Loucy (cell line): ENCODE data around the gene PRPS1.

Experiments used
- H2AFZ ChIP-seq: fragments of 200-600 bp; sonication (generic); 2 replicates; pipeline ENCODE4 v1.6.0; 2016; ENCODE audit warnings: antibody characterized with exemption, mild to moderate bottlenecking, low read length, moderate library complexity
- H3F3A ChIP-seq: fragments of 200-600 bp; 2 replicates; pipeline ENCODE4 v1.6.0; 2016; ENCODE audit warnings: antibody characterized with exemption, low read depth, mild to moderate bottlenecking
- H3K27me3 ChIP-seq: fragments of 200-600 bp; sonication (generic); 2 replicates; pipeline ENCODE4 v1.6.1; 2014; ENCODE audit warnings: low read length, mild to moderate bottlenecking; ENCODE audit not compliant: insufficient read depth, poor library complexity, severe bottlenecking
- H3K36me3 ChIP-seq: fragments of 200-600 bp; sonication (generic); 2 replicates; pipeline ENCODE4 v1.6.1; 2016; ENCODE audit warnings: low read length; ENCODE audit not compliant: insufficient read depth
- H3K4me1 ChIP-seq: fragments of 200-600 bp; sonication (generic); 2 replicates; pipeline ENCODE4 v1.5.1; 2014; ENCODE audit warnings: low read length, mild to moderate bottlenecking; ENCODE audit not compliant: insufficient read depth, poor library complexity, severe bottlenecking
- H3K4me2 ChIP-seq: fragments of 200-600 bp; sonication (generic); 2 replicates; pipeline ENCODE4 v1.6.0; 2014; ENCODE audit warnings: antibody characterized with exemption, low read length, low read depth, mild to moderate bottlenecking; ENCODE audit not compliant: poor library complexity, severe bottlenecking
- H3K4me3 ChIP-seq: fragments of 200-600 bp; sonication (generic); 2 replicates; pipeline ENCODE4 v1.5.1; 2014; ENCODE audit warnings: low read length, mild to moderate bottlenecking, mixed read lengths; ENCODE audit not compliant: poor library complexity, severe bottlenecking
- H3K79me2 ChIP-seq: fragments of 200-600 bp; sonication (generic); 2 replicates; pipeline ENCODE4 v1.6.1; 2014; ENCODE audit warnings: low read length; ENCODE audit not compliant: insufficient read depth
- H3K9ac ChIP-seq: fragments of 200-600 bp; sonication (generic); 2 replicates; pipeline ENCODE4 v1.6.0; 2014; ENCODE audit warnings: mild to moderate bottlenecking, low read depth, low read length, moderate library complexity; ENCODE audit not compliant: poor library complexity, severe bottlenecking
- H3K9me2 ChIP-seq: fragments of 200-600 bp; sonication (generic); replicated peaks from 2 replicates; pipeline ENCODE4 v1.6.1; 2016; ENCODE audit warnings: low read depth, low read length, mixed read lengths
- H3K9me3 ChIP-seq: fragments of 200-600 bp; sonication (generic); 2 replicates; pipeline ENCODE4 v1.6.1; 2014; ENCODE audit warnings: mild to moderate bottlenecking, antibody characterized with exemption, low read length, low read depth; ENCODE audit not compliant: insufficient read depth
- H4K20me1 ChIP-seq: fragments of 200-600 bp; sonication (generic); 2 replicates; pipeline ENCODE4 v1.6.0; 2014; ENCODE audit warnings: antibody characterized with exemption, low read length, mild to moderate bottlenecking; ENCODE audit not compliant: insufficient read depth, poor library complexity, severe bottlenecking
- EZH2phosphoT487 ChIP-seq: fragments of 200-600 bp; IDR thresholded peaks from 2 replicates; pipeline ENCODE4 v1.6.1; 2018; ENCODE audit warnings: antibody characterized with exemption, mild to moderate bottlenecking, moderate library complexity, borderline replicate concordance
- TF ChIP-seq, protein P1 (sequence below): fragments of 200-600 bp; sonication (generic); conservative IDR thresholded peaks from 2 replicates; pipeline ENCODE4 v1.5.1; 2014; ENCODE audit warnings: mild to moderate bottlenecking, antibody characterized with exemption, low read length

Gene PRPS1

DNA sequence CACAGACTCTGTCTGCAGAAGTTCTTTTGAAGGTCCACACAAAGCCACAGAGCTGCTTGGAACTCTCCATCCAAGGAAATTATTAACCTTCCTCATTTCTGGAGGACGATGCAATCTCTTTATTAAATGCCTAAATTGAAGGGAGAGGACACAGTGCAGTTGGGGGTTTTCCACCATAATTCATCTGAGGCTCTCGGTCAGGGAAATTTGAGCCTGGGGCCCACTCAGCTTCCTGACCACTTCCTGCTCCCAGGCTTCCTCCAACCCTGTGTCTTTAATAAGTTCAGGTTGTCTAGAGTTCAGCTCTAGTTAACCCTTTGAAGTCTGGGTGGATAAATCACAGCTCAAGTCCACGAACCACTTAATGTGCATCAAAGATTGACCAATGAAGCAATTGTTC lies 58.5 kb downstream of the PRPS1 start:
- Histone ChIP-seq H3K79me2 (peaks cover 70% of the 10 kb centered on the region), H2AFZ (no peak overlapping the region), H3K9me2 (no peaks in the 10 kb centered on the region), H3K4me1 (peaks cover 59% of the 10 kb centered on the region), H3K36me3 (no peaks in the 10 kb centered on the region; the same call in 1 of the 2 replicates), H3K9ac (peak overlapping the region; percentile 80), H3K4me2 (peak overlapping the region; percentile 82), H3K27me3 (no peaks in the 10 kb centered on the region), H3K4me3 (peak overlapping the region; percentile 46), H3K9me3 (no peaks in the 10 kb centered on the region), H4K20me1 (no peaks in the 10 kb centered on the region), H3F3A (no peaks in the 10 kb centered on the region)
- TF ChIP-seq EZH2phosphoT487, result no peak
- TF ChIP-seq, protein P1, sequence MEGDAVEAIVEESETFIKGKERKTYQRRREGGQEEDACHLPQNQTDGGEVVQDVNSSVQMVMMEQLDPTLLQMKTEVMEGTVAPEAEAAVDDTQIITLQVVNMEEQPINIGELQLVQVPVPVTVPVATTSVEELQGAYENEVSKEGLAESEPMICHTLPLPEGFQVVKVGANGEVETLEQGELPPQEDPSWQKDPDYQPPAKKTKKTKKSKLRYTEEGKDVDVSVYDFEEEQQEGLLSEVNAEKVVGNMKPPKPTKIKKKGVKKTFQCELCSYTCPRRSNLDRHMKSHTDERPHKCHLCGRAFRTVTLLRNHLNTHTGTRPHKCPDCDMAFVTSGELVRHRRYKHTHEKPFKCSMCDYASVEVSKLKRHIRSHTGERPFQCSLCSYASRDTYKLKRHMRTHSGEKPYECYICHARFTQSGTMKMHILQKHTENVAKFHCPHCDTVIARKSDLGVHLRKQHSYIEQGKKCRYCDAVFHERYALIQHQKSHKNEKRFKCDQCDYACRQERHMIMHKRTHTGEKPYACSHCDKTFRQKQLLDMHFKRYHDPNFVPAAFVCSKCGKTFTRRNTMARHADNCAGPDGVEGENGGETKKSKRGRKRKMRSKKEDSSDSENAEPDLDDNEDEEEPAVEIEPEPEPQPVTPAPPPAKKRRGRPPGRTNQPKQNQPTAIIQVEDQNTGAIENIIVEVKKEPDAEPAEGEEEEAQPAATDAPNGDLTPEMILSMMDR, result no peak

DNA sequence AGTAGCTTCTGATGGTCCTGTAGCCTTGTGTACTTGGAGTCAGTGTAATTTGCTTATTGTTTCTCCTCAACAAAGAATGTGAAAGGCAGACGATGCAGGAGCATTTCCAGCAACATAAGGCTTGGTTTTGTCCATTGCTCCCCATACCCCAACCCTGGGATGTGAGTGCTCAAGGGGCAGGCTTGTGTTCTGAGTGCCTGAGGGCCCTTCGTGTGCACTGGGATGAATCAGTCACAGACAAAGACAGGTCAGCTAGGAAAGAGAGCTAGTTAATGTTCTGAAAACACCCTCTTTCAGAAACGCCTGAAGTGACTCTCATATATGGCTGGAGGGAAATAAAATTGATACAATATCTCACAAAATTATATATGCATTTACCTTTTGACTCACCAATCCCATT lies 59.1 kb downstream of the PRPS1 start:
- no peaks in the 10 kb centered on the region for H4K20me1 ChIP-seq
- H3K9me3 ChIP-seq, result no peaks in the 10 kb centered on the region
- H3K27me3 ChIP-seq, result no peaks in the 10 kb centered on the region
- H3K4me2 ChIP-seq, result peak overlapping the region; percentile 82
- H3K4me3 ChIP-seq, result peak overlapping the region; percentile 46
- no peak overlapping the region for H2AFZ ChIP-seq
- H3K36me3 ChIP-seq, result no peaks in the 10 kb centered on the region; the same call in 1 of the 2 replicates
- TF ChIP-seq EZH2phosphoT487, result no peak
- TF ChIP-seq, protein P1, result no peak
- peaks cover 65% of the 10 kb centered on the region for H3K79me2 ChIP-seq
- H3K4me1 ChIP-seq, result peaks cover 59% of the 10 kb centered on the region
- no peak overlapping the region for H3K9ac ChIP-seq
- no peaks in the 10 kb centered on the region for H3K9me2 ChIP-seq
- no peaks in the 10 kb centered on the region for H3F3A ChIP-seq

DNA sequence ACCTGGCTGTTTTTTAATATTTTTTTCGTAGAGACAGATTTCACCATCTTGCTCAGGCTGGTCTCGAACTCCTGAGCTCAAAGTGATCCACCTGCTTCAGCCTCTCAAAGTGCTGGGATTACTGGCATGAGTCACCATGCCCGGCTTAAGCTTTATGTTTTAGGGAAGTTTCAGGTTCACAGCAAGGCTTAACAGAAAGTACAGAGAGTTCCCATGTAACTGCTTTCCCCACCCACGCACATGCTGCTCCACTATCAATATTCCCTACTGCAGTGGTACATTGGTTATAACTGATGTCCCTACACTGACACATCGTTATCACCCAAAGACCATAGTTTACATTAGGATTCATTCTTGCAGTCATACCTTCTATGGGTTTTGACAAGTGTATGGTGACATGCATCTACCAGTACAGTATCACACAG lies 62.7 kb downstream of the PRPS1 start:
- Histone ChIP-seq H3K9me3 (no peaks in the 10 kb centered on the region), H3K4me3 (no peak overlapping the region), H2AFZ (no peak overlapping the region), H3K36me3 (no peaks in the 10 kb centered on the region; the same call in 1 of the 2 replicates), H3K9ac (no peak overlapping the region), H3F3A (no peaks in the 10 kb centered on the region), H4K20me1 (no peaks in the 10 kb centered on the region), H3K4me2 (no peak overlapping the region), H3K27me3 (no peaks in the 10 kb centered on the region), H3K9me2 (no peaks in the 10 kb centered on the region), H3K79me2 (peaks cover 56% of the 10 kb centered on the region), H3K4me1 (peaks cover 30% of the 10 kb centered on the region)
- TF ChIP-seq, protein P1, result no peak
- no peak for TF ChIP-seq EZH2phosphoT487
